Thoracic aorta (tissue), 2 donors: ENCODE results near the gene PPP1R36. TPM values are rescaled to one million over a fixed set of nuclear protein-coding genes. Genes with fewer than 3 reads are reported as not detected.

Experiments
- ATAC-seq: fragments of 150-250 bp; one replicate; pipeline ENCODE4 v1.8.0; 2017; ENCODE audit warnings: low read depth; ENCODE audit not compliant: insufficient number of reproducible peaks, low FRiP score
- DNase-seq: peaks from one replicate; pipeline ENCODE4 v3.0.0-alpha.2; 2020; ENCODE audit warnings: low spot score
- H3K27ac ChIP-seq, 2 donors: fragments of 200-600 bp; sonication (generic); 1 replicate in 1 of 2; 2 replicates in 1 of 2; pipeline ENCODE4 v1.5.1; 2016; ENCODE audit warnings: mild to moderate bottlenecking in 2 of 2, moderate library complexity in 2 of 2
- H3K27me3 ChIP-seq: fragments of 200-600 bp; sonication (generic); replicated peaks from 2 replicates; pipeline ENCODE4 v1.6.0; 2016; ENCODE audit warnings: mild to moderate bottlenecking; ENCODE audit not compliant: insufficient read depth
- H3K36me3 ChIP-seq: fragments of 200-600 bp; sonication (generic); one replicate; pipeline ENCODE4 v1.5.1; 2016
- H3K4me1 ChIP-seq, 2 donors: fragments of 200-600 bp; sonication (generic); 1 replicate in 1 of 2; 2 replicates in 1 of 2; pipeline versions ENCODE4 v1.5.1 to v1.6.0; 2016; ENCODE audit warnings: low read depth in 2 of 2, mild to moderate bottlenecking in 1 of 2; ENCODE audit not compliant: control insufficient read depth in 1 of 2
- H3K4me3 ChIP-seq: fragments of 200-600 bp; sonication (generic); 2 replicates; pipeline ENCODE4 v1.5.1; 2016; ENCODE audit warnings: mild to moderate bottlenecking
- H3K9me3 ChIP-seq: fragments of 200-600 bp; sonication (generic); 2 replicates; pipeline ENCODE4 v1.5.1; 2016
- total RNA-seq, 2 donors: library from RNA; depleted of rRNA; stranded (reverse); fragments of >200 nt; gene quantifications; one replicate each; pipeline versions ENCODE4 v1.1.0 to v1.2.3, GENCODE V29; 2016
- TF ChIP-seq, protein P1 (sequence below): fragments of 200-600 bp; sonication (generic); IDR thresholded peaks from one replicate; pipeline ENCODE4 v1.5.1; 2019; ENCODE audit warnings: antibody characterized with exemption

PPP1R36 gene
- total RNA-seq, 2 donors from 2014 or later = not detected

DNA sequence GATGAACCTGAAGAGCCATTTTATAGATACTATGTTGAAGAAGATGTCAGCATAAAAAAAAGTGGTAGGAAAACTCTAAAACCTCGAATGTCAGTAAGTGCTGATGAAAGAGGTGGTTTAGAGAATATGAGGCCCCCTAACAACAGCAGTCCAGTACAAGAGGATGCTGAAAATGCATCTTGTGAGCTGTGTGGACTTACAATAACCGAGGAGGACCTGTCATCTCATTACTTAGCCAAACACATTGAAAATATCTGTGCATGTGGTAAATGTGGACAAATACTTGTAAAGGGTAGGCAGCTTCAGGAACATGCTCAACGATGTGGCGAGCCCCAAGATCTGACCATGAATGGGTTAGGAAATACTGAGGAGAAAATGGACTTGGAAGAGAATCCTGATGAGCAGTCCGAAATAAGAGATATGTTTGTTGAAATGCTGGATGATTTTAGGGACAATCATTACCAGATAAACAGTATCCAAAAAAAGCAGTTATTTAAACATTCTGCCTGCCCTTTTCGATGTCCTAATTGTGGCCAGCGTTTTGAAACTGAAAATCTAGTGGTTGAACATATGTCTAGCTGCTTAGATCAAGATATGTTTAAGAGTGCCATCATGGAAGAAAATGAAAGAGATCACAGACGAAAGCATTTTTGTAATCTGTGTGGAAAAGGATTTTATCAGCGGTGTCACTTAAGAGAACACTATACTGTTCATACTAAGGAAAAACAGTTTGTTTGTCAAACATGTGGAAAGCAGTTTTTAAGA lies 27.0 kb upstream of the PPP1R36 start:
- TF ChIP-seq, protein P1, sequence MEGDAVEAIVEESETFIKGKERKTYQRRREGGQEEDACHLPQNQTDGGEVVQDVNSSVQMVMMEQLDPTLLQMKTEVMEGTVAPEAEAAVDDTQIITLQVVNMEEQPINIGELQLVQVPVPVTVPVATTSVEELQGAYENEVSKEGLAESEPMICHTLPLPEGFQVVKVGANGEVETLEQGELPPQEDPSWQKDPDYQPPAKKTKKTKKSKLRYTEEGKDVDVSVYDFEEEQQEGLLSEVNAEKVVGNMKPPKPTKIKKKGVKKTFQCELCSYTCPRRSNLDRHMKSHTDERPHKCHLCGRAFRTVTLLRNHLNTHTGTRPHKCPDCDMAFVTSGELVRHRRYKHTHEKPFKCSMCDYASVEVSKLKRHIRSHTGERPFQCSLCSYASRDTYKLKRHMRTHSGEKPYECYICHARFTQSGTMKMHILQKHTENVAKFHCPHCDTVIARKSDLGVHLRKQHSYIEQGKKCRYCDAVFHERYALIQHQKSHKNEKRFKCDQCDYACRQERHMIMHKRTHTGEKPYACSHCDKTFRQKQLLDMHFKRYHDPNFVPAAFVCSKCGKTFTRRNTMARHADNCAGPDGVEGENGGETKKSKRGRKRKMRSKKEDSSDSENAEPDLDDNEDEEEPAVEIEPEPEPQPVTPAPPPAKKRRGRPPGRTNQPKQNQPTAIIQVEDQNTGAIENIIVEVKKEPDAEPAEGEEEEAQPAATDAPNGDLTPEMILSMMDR = no peak
- Histone ChIP-seq H3K4me1 (peaks cover 4% of the 10 kb centered on the region in 2 donors), H3K4me3 (no peak overlapping the region), H3K9me3 (no peaks in the 10 kb centered on the region), H3K27ac (no peak overlapping the region), H3K36me3 (peaks cover 3% of the 10 kb centered on the region), H3K27me3 (no peaks in the 10 kb centered on the region)
- DNase-seq = no peak
- no peak for ATAC-seq

DNA sequence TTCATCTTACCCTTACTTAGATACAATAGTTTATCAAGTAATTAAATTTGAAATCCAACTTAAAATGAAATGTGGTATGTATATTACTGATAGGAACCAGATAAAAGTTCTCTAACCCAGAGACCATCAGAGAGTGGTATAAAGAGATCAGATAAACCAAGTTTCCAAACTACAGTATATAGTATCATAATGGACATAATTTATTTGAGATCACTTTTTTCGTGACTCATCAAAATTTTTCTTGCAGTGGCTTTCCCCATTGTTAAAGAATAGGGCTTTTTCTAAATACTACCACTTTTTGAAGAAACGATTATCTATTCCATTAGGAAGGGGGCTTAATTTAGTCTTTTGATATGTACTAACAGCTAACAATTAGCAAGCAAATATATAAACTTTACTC lies 24.4 kb upstream of the PPP1R36 start:
- Histone ChIP-seq H3K36me3 (peaks cover 3% of the 10 kb centered on the region), H3K9me3 (no peaks in the 10 kb centered on the region), H3K4me3 (no peak overlapping the region), H3K27ac (no peak overlapping the region), H3K4me1 (no peaks in the 10 kb centered on the region), H3K27me3 (no peaks in the 10 kb centered on the region)
- TF ChIP-seq, protein P1 = no peak
- no peak for ATAC-seq
- no peak for DNase-seq

DNA sequence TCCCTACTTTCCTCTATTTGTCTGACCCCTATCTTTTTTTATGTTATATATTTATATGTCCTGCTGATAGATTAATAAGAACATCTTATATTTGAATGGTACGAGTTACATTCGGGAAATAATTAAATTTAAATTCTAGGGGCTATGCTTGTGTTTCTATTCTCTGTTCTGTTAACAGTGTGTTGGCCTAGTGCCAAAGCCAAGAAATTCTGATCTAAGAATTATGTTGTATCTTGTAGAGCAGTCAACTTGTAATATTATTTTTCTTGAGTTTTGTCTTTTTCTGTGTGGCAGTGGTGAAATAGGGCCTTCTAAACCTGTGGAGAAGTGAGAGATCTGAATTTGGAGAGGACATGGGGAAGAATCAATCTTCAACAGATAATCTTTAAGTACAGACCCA lies 18.2 kb upstream of the PPP1R36 start:
- no peak for DNase-seq
- H3K9me3 ChIP-seq = no peaks in the 10 kb centered on the region
- TF ChIP-seq, protein P1 = no peak
- H3K27ac ChIP-seq = no peak overlapping the region
- no peaks in the 10 kb centered on the region for H3K36me3 ChIP-seq
- H3K27me3 ChIP-seq = no peaks in the 10 kb centered on the region
- no peaks in the 10 kb centered on the region for H3K4me1 ChIP-seq
- no peak overlapping the region for H3K4me3 ChIP-seq
- ATAC-seq = no peak

DNA sequence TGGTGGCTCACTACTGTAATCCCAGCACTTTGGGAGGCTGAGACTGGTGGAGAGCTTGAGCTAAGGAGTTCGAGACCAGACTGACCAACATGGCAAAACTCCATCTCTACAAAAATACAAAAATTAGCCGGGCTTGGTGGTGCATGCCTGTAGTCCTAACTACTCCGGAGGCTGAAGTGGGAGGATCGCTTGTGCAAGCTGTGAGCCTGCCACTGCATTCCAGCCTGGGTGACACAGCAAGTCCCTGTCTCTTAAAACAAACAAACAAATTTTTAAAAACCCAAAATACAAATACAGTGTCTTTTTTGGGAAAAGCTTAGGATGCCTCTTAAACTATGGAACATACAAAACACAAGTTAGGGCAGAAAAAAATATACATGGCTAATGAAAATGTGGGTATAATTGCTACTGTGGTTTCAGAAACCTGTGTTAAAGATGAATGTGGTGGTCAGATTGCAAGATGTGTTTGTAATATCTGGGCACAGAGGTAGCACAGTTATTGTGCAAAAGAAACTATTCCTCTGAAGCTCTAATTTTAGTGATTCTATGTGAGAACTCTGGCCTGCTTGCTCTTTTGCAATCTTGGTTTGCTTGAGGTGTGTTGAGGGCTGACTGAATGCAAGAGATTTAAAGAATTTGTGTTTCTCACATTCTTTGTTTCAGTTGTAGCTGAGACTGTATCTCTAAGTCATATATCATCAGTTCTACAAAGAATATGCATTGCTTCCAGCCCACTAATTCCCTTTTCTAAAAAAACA lies 13.1 kb upstream of the PPP1R36 start:
- H3K36me3 ChIP-seq = no peaks in the 10 kb centered on the region
- no peaks in the 10 kb centered on the region for H3K9me3 ChIP-seq
- DNase-seq = no peak
- ATAC-seq = no peak
- TF ChIP-seq, protein P1 = no peak
- no peak overlapping the region for H3K27ac ChIP-seq
- peaks cover 0 to 14% of the 10 kb centered on the region in 2 donors for H3K4me1 ChIP-seq
- H3K4me3 ChIP-seq = no peak overlapping the region
- H3K27me3 ChIP-seq = no peaks in the 10 kb centered on the region
